ENCODE data around the gene MAP3K12.
"Not testable (repeated sequence)": the region's sequence is repeated elsewhere in the genome, so short reads cannot be mapped to it uniquely, and the experiment has no call there.

The MAP3K12 gene

DNA sequence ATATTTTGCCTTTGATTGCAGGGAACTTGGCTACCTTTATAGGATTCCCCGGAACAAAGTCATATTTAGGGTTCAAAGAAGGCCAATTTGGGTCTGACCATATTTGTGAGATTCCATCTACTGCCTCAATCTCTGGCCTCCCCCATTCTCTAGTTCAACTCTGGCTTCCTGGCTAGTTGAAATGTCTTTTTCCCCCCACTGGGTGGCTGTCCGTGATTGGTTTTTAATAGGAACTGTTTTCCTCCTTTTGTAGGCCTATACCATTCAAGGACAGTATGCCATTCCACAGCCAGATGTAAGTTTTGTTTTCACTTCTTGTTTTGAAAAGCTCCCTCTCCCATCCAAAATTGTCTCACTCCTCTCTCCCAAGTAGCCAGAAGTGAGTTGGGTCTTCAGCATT, 33.6 kb downstream of the MAP3K12 start:
- no peak for DNase-seq

DNA sequence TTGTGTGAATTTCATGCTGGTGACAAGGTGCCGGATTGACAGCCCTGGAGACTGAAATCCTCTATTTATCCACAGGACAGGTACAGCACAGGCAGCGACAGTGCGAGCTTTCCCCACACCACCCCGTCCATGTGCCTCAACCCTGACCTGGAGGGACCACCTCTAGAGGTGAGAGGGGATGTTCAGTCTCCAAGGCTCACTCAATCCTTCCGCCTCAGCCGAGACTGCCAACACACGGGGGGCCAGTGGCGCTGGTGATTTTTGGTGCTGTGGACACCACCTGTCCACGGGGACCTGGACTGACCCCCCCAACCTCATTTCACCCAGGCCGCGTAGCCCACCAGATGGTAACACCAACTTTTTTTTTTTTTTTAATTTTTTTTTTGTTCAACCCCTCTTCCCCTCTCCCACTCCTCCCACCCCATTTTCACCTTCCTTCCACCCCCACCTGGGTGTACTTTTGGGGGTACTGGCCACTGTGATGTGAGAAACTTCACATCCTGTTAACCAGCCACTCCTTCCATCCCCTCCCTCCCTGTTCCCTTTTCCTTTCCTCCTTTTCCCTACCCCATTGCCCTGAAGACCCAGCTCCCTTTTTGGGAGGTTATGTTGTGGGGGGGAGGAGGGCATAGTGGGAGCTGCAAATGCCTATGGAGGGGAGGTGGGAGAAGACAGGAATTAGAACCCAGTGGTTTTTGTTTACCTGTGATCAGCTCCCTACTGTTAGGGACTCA, 34.4 kb downstream of the MAP3K12 start:
- DNase-seq, result no peak

DNA sequence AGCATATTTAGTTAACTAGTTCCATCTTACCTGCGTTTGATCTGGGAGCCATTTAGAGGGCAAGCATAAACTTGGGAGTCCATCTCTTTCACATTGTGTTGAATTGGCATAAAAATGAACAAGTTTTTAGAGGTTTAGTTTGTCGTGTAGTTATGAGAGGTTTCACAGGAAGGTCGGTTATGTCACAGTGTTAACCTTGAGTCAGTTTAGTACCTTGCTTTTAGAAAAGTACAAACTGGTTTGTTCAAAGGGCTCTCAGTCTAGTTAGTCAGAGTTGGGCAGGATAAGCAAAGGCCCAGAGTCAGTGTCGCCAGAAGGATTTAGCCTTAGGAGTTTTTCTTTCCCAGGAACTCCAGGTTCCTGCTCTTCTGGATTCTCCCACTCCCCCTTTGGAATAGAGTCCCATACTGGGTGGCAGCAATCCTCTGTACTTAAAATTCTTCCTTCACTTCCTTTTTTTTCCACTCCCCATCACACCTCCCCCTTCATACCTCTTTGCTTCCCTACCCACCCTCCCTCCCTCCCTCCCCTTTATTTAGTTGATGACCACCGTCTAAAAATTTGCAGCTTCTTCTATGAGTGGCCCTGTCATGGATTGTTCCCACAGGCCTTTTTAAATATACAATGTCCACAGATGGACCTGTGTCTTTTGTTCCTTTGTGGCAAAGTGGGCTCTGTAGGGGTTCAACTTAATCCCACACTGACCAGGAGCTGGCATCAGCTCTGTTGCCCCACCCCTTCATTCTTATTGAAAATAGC, 35.3 kb downstream of the MAP3K12 start:
- DNase-seq, result no peak

DNA sequence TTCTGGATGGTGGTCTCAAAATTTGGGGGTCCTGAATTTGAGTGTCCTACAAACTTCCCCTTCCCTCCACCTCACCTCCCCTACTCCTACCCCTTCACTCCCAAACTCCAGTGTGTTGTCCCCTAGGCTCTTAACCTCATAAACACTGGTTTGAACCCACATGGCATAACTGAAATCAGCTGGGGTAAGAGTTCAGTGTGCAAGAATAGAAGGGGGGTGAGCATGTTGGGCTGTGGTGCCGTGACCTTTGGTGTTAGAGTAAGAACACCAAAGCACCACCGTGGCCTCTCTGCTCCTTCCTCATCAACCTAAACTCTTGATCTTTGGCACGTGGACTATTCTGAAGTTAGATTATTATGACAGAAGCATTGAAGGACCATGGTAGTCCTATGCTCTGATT, 36.3 kb downstream of the MAP3K12 start:
- no peak for DNase-seq

DNA sequence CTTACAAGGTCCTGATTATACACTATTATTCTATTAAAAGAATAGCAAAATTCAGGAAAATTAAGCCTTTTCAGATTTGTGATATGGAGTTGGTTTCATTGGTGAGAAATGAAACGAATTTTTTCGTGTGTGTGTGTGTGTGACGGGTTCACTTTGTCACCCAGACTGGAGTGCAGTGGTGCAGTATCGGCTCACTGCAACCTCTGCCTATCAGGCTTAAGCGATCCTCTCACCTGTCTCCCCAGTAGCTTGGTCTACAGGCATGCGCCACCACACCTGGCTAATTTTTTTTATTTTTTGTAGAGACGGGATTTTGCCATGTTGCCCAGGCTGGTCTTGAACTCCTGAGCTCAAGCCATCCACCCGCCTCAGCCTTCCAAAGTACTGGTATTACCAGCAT, 37.7 kb downstream of the MAP3K12 start:
- no peak for DNase-seq

DNA sequence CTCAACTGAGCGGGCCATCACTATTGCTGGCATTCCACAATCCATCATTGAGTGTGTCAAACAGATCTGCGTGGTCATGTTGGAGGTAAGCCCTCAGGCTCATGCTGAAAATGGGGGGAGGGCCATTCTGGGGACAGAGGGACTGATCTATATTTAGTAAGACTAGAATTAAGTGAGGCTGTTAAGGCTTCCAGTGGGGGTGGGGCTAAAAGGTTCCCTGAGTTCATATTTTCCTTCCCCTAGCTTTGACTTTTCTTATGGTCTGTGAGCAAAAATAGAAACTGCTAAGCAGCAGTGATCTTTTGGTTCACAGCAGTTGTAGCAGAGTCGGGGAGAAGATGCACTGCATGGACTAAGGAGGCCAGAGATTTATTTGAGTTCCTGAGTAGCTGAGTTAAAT, 38.2 kb downstream of the MAP3K12 start:
- DNase-seq, result no peak

DNA sequence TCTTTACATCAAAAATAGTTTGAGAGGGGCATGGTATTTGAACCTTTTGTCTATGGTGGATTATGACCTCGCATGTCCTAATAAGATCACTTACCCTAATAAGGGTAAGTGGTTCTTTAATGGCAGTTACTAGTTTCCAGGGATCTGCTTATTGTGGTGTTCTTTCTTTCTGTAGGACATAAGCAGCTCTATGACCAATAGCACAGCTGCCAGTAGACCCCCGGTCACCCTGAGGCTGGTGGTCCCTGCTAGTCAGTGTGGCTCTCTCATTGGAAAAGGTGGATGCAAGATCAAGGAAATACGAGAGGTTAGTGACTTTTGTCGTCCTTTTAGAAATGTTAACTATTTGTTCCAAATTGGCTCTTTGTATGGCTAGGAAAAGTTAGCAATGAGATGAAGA, 40.2 kb downstream of the MAP3K12 start:
- DNase-seq, result no peak

DNA sequence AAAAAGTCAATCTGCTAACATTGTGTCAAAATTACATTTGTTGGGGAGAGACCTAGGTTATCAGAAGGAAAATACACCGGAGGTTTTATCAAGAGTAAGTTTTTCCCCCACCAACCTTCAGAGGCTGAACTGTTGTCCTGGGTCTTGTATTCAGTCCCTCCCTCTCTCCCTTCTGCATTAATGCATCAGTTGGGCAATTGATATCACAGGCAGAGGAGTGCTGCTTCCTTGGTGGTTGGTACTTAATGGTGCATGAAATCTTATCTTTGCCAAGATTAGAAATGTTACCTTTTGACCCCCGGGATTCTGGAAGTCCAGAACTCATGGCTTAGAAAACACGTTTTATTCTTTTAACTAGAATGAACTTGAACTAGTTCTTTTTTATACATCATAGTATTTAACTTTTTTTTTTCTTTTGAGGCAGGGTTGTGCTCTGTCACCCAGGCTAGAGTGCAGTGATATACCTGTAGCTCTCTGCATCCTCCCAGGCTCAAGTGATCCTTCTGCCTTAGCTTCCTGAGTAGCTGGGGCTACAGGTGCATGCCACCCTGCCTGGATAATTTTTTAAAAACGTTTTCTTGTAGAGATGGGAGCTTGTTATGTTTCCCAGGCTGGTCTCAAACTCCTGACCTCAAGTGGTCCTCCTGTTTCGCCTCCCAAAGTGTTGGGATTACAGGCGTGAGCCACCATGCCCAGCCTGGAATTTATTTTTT, 42.4 kb downstream of the MAP3K12 start:
- DNase-seq, result no peak

DNA sequence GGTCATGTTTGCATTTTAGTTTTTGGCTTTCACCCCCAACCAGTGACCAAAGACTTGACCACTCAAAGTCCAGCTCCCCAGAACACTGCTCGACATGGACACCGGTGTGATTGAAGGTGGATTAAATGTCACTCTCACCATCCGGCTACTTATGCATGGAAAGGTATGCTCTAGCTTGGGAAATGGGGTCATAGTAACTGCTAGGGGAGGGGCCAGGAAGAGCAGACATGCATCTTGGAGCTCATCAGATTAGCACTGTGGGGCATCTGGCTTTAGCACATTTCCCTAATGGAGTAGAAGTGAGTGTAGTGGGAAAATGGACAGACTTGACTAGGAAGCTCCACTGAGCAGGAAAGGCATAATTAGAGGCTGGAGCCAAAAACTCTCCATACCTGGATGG, 44.6 kb downstream of the MAP3K12 start:
- DNase-seq, result no peak

DNA sequence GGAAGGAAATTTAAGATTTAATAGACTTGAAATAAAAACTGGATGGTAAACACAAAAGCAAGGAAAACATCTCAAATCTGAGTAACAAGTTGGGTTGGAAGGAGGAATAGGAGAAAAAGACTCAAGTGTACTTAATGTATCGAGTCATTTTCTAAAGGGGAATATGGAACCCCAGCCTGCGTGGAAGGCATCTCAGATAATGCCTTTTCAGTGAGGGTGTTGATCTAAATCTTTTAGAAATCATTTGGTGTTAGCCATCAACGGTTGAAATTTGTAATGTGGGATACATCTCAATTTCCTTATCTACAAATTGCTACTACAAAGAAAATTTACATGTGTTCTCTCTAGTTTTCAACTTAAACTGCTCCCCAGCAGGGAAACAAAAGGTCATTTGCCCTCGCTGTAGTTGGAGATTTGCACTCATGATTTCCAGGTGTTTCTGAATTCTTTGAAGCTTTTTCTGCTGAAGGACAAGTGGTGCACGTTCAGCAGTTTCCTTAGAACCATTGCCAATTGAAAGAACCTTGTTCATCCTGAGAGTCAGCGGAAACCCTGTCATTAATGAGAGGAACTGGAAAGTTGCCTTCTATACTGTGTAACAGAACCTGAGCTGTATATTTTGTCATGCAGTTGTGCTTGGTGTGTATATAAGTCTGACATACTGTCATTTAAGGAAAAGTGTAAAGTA, 45.2 kb downstream of the MAP3K12 start:
- no peak for DNase-seq

DNA sequence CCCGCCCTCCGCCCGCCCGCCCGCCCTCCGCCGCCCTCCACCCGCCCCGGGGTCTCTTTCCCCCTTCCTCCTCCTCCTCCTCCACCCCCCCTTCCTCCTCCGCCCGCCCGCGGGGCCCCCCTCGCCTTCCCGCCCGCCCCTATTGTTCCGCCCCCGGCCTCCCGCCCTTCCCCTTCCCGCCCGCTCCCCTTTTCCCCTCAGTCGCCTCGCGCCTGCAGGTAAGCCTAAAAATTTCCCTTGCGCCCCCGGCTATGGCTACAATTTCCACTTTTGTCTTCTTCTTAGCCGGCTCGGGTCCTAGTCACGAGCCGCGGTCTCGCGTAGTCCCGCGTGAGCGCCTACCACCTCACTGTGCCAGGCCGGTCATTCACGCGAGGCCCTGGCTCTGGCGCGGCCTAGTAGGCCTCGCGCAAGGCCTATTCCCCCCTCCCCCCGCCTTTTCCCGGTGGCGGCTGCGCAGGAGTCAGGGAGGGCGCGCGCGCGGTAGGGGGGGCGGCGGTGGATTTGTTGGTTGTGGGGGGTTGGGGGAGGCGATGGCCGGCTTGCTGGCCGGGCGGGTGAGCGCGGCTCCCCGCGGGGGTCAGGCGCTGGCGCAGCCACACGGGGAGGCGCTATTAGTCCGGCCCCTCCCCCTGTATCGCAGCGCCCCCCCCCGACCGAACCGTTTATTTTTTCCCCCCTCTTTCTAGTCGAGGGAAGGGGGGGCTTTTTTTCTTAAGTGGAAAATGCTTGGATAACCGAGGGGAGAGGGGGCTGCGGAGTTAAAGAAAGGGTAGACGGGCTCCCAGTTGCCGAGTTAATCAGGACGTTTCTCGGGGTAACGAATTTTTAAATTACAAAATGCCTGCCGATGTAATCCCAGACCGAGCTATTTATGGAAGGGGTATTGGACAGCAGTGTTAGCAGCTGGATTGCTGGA, 46.8 kb downstream of the MAP3K12 start:
- DNase-seq, result peak; percentile 94

DNA sequence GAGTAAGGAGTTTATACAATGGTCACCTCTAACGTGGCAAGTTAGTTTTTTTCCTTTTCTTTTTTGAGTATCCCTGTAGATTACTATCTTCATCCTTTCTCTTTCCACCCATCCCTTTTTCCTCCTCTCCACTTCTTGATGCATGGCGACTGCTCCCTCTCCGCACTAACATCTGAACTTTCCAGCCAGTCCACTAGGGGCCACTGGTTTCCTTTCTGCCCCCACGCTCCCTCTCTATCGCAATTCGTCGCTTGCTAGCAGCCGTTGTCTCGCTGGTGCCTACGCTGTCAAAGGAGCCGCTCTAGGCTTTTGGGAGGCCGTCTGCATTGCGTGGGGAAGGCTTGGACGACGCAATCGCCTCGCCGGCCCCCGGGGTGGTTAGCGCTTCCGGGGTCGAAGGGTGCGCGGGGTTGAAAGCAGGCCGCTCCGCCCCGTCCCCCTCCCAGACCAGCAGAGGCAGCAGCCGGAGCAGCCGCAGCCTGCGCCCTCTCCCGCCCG, 47.5 kb downstream of the MAP3K12 start, which contains the start of gene PCBP2:
TSS of gene PCBP2 (plus strand) at position 442 of the 498 bp plus-strand sequence. CDS start 2,699 bp downstream, outside the sequence.
- peak; percentile 99 for DNase-seq

DNA sequence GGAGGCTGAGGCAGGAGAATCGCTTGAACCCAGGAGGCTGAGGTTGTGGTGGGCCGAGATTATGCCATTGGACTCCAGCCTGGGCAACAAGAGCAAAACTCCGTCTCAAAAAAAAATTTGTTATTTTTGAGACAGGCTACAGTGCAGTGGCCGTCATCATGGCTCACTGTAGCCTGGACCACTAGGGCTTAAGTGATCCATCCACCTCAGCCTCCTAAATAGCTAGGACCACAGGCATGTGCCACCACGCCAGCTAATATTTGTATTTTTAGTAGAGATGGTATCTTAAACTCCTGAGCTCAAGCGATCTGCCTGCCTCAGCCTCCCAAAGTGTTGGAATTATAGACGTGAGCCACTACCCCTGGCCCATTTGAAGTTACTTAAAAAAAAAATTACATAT, 48.3 kb downstream of the MAP3K12 start:
- no peak for DNase-seq

DNA sequence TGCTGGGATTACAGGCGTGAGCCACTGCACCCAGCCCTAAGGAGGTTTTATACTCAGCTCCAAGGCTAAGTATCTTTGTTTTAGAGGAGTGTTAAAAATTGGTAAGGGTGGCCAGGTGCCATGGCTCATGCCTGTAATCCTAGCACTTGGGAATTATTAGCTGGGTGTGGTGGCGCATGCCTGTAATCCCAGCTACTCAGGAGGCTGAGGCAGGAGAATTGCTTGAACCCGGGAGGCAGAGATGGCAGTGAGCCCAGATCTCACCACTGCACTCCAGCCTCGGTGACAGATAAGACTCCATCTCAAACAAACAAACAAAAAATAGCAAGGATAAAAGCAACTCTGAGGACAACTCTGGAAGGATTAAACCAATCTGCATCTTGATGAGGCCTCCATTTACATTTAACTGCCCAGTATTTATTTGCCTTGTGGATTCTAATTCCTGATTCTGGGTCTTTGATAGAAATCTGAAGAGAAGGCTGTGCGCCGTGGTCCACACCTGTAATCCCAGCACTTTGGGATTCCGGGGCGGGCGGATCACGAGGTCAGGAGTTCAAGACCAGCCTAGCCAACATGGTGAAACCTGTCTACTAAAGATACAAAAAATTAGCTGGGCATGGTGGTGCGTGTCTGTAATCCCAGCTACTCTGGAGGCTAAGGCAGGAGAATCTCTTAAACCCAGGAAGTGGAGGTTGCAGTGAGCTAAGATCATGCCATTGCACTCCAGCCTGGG, 54.5 kb downstream of the MAP3K12 start:
- not testable (repeated sequence) for DNase-seq

DNA sequence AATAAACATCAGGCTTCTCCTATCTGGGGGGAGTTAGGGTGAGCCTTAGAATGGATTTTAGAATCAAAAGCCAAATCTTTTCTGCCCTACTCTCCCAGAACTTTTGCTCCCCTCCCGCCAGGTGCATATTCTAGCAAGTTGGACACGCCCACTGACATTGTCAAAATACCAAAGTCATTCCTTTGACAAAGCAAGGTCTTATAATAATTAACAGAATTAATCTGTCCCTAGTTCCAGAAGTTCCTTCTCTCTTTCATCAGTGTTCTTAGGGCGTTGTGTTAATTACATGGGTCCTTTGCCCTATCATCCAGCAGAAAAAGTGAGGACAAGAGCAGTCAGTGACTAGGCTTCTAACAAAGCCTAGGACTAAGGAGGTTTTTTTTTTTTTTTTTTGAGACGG, 55.3 kb downstream of the MAP3K12 start:
- DNase-seq, result no peak

DNA sequence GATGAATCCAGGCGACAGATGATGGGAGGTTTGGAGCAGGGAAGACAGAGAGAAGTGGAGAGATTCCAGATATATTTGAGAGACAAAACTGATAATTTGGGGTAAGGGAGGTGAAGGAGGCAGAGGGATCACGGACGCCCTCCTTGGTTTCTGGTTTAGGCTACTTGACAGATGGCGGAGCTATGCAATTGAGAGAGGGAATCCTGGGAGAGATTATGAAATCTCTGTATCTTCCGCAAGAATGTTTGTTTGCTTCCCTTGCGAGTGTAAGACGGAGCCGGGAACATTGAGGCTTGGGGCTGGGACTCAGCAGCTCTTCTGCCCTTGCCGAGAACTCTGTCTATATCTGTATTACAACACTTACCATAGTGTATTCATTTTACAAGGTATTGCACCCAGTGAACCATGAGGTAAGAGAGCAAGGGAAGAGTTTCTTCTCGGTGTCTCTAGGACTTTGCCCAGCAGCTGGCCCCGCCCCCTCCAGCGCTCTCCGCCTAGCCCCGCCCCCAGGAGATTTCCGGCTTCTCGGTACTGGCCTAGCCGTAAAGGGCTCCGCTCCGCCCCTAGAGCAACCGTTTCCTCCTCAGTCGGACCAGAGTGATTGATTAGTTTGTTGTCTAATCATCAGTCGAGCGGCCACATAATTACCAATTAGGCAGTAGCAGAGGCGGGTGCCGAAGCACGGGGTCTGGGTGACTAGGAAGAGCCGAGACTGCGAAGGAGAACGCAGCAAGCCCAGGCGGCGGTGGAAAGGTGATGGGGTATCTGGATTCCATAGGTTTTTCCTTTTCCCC, 58.0 kb downstream of the MAP3K12 start, which contains the start of gene PRR13:
TSS of gene PRR13 (plus strand) at position 695 of the 794 bp plus-strand sequence. CDS start 981 bp downstream, outside the sequence.
- DNase-seq, result peak; percentile 99

DNA sequence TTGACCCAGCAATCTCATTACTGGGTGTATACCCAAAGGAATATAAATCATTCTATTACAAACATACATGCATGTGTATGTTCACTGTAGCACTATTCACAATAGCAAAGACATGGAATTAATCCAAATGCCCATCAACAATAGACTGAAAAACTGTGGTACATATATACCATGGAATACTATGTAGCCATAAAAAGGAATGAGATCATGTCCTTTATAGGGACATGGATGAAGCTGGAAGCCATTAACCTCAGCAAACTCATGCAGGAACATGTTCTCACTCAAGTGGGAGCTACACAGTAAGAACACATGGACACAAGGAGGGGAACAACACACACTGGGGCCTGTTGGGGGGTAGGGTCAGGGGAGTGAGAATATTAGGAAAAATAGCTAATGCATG, 59.7 kb downstream of the MAP3K12 start:
- not testable (repeated sequence) for DNase-seq

DNA sequence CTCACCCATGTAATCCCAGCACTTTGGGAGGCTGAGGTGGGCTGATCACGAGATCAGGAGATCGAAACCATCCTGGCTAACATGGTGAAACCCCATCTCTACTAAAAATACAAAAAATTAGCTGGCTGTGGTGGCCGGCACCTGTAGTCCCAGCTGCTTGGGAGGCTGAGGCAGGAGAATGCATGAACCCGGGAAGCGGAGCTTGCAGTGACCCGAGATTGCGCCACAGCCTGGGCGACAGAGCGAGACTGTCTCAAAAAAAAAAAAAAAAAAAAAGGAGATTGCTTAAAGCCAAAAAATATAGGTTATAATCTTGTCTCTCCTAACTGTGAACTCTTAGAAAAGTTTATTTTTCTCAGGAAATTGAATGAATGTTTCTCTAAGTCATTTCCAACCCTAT, 63.9 kb downstream of the MAP3K12 start:
- not testable (repeated sequence) for DNase-seq

DNA sequence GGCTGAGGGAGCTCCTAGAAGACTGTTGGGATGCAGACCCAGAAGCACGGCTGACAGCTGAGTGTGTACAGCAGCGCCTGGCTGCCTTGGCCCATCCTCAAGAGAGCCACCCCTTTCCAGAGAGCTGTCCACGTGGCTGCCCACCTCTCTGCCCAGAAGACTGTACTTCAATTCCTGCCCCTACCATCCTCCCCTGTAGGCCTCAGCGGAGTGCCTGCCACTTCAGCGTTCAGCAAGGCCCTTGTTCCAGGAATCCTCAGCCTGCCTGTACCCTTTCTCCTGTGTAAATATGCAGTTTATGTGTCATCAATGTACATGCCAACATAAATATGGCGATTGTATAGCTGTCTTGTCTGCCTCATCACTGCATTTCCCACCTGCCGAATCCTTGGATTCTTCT, 68.1 kb downstream of the MAP3K12 start:
- no peak for DNase-seq

DNA sequence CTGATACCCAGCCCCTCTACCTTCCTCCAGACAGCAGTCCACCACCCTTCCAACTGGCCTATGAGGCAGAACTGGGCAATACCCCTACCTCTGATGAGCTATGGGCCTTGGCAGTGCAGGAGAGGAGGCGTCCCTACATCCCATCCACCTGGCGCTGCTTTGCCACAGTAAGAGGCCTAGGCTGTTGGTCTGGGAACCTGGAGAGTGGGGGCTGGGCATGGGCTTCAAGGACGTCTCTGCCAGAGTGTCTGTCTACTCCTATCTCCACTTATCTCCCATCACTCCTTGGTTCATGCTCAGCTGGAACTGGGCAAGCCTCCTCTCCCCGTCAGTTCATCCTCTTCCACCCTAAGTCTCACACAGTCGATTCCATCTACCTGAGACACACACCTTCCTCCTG, 69.1 kb downstream of the MAP3K12 start:
- no peak for DNase-seq
